Measurements from ENCODE around the gene ADAD2.
"Not testable (repeated sequence)": the region's sequence is repeated elsewhere in the genome, so short reads cannot be mapped to it uniquely, and the experiment has no call there.

ADAD2 gene

GRCh38 chr16:84198401-84198800 is 7.4 kb downstream of the ADAD2 start:
- Histone ChIP-seq H4K20me1 (ENCODE audit: insufficient read depth, low read length) (no peaks in the 10 kb centered on the region), H3K27ac (ENCODE audit: low read length) (no peak overlapping the region), H3K27me3 (replicated peaks; ENCODE audit: insufficient read depth, low read length) (peaks cover 10% of the 10 kb centered on the region), H3K36me3 (replicated peaks; ENCODE audit: insufficient read depth, low read length) (no peaks in the 10 kb centered on the region), H3K9ac (ENCODE audit: low read length) (no peak overlapping the region), H2AFZ (ENCODE audit: low read length) (no peak overlapping the region), H3K9me2 (replicated peaks; ENCODE audit: insufficient read depth, low read length) (no peaks in the 10 kb centered on the region), H3K79me2 (ENCODE audit: low read length) (no peaks in the 10 kb centered on the region), H3F3A (ENCODE audit: insufficient read depth, low read length) (no peaks in the 10 kb centered on the region), H3K4me1 (ENCODE audit: low read length) (no peaks in the 10 kb centered on the region), H3K4me3 (ENCODE audit: low read length) (no peak overlapping the region), H3K9me3 (replicated peaks; ENCODE audit: insufficient read depth, low read length) (no peaks in the 10 kb centered on the region), H3K4me2 (ENCODE audit: low read depth, low read length) (no peak overlapping the region)
- no peak for TF ChIP-seq CTCF (IDR thresholded peaks at IDR 0.05; ENCODE audit: low read length)
- TF ChIP-seq EZH2 (optimal IDR thresholded peaks at IDR 0.05; ENCODE audit: low read depth, low read length), result no peak
- TF ChIP-seq EZH2phosphoT487 (IDR thresholded peaks at IDR 0.05; ENCODE audit: low read length), result no peak
- no peak for DNase-seq

GRCh38 chr16:84199097-84199496 is 8.1 kb downstream of the ADAD2 start:
- Histone ChIP-seq H3K27me3 (replicated peaks; ENCODE audit: insufficient read depth, low read length) (peaks cover 10% of the 10 kb centered on the region), H3K4me1 (ENCODE audit: low read length) (no peaks in the 10 kb centered on the region), H3K27ac (ENCODE audit: low read length) (no peak overlapping the region), H3F3A (ENCODE audit: insufficient read depth, low read length) (no peaks in the 10 kb centered on the region), H3K9ac (ENCODE audit: low read length) (no peak overlapping the region), H2AFZ (ENCODE audit: low read length) (no peak overlapping the region), H4K20me1 (ENCODE audit: insufficient read depth, low read length) (no peaks in the 10 kb centered on the region), H3K4me3 (ENCODE audit: low read length) (no peak overlapping the region), H3K9me2 (replicated peaks; ENCODE audit: insufficient read depth, low read length) (no peaks in the 10 kb centered on the region), H3K4me2 (ENCODE audit: low read depth, low read length) (no peak overlapping the region), H3K9me3 (replicated peaks; ENCODE audit: insufficient read depth, low read length) (no peaks in the 10 kb centered on the region), H3K36me3 (replicated peaks; ENCODE audit: insufficient read depth, low read length) (no peaks in the 10 kb centered on the region), H3K79me2 (ENCODE audit: low read length) (no peaks in the 10 kb centered on the region)
- no peak for DNase-seq
- TF ChIP-seq EZH2 (optimal IDR thresholded peaks at IDR 0.05; ENCODE audit: low read depth, low read length), result no peak
- no peak for TF ChIP-seq CTCF (IDR thresholded peaks at IDR 0.05; ENCODE audit: low read length)
- no peak for TF ChIP-seq EZH2phosphoT487 (IDR thresholded peaks at IDR 0.05; ENCODE audit: low read length)

- Histone ChIP-seq H3K27ac (ENCODE audit: low read length) (no peak overlapping the region), H3K4me2 (ENCODE audit: low read depth, low read length) (no peak overlapping the region)
Measured at GRCh38 chr16:84199861-84200260, 8.9 kb downstream of the ADAD2 start.

GRCh38 chr16:84204551-84204950 is 13.6 kb downstream of the ADAD2 start:
- H3K4me3 ChIP-seq (ENCODE audit: low read length); H3K9me2 ChIP-seq (replicated peaks; ENCODE audit: insufficient read depth, low read length); DNase-seq; H3F3A ChIP-seq (ENCODE audit: insufficient read depth, low read length); H3K79me2 ChIP-seq (ENCODE audit: low read length); H3K27ac ChIP-seq (ENCODE audit: low read length); H2AFZ ChIP-seq (ENCODE audit: low read length); H3K9ac ChIP-seq (ENCODE audit: low read length); H3K36me3 ChIP-seq (replicated peaks; ENCODE audit: insufficient read depth, low read length); H3K4me2 ChIP-seq (ENCODE audit: low read depth, low read length); H4K20me1 ChIP-seq (ENCODE audit: insufficient read depth, low read length); H3K4me1 ChIP-seq (ENCODE audit: low read length); H3K9me3 ChIP-seq (replicated peaks; ENCODE audit: insufficient read depth, low read length): not testable (repeated sequence)
- H3K27me3 ChIP-seq (replicated peaks; ENCODE audit: insufficient read depth, low read length), result peaks cover 17% of the 10 kb centered on the region

More at GRCh38 chr16:84199861-84200260, 8.9 kb downstream of the ADAD2 start:
- Histone ChIP-seq H3F3A (ENCODE audit: insufficient read depth, low read length) (no peaks in the 10 kb centered on the region), H3K36me3 (replicated peaks; ENCODE audit: insufficient read depth, low read length) (no peaks in the 10 kb centered on the region), H2AFZ (ENCODE audit: low read length) (no peak overlapping the region), H3K9ac (ENCODE audit: low read length) (no peak overlapping the region), H3K4me1 (ENCODE audit: low read length) (no peaks in the 10 kb centered on the region), H3K9me2 (replicated peaks; ENCODE audit: insufficient read depth, low read length) (no peaks in the 10 kb centered on the region), H4K20me1 (ENCODE audit: insufficient read depth, low read length) (no peaks in the 10 kb centered on the region), H3K4me3 (ENCODE audit: low read length) (no peak overlapping the region), H3K9me3 (replicated peaks; ENCODE audit: insufficient read depth, low read length) (no peaks in the 10 kb centered on the region), H3K27me3 (replicated peaks; ENCODE audit: insufficient read depth, low read length) (peaks cover 10% of the 10 kb centered on the region), H3K79me2 (ENCODE audit: low read length) (no peaks in the 10 kb centered on the region)
- DNase-seq, result no peak
- TF ChIP-seq CTCF (IDR thresholded peaks at IDR 0.05; ENCODE audit: low read length) (no peak), EZH2phosphoT487 (IDR thresholded peaks at IDR 0.05; ENCODE audit: low read length) (no peak), EZH2 (optimal IDR thresholded peaks at IDR 0.05; ENCODE audit: low read depth, low read length) (no peak)

GRCh38 chr16:84205123-84205522 is 14.2 kb downstream of the ADAD2 start:
- H3F3A ChIP-seq (ENCODE audit: insufficient read depth, low read length); H3K4me1 ChIP-seq (ENCODE audit: low read length); H3K9ac ChIP-seq (ENCODE audit: low read length); H2AFZ ChIP-seq (ENCODE audit: low read length); H3K4me3 ChIP-seq (ENCODE audit: low read length); DNase-seq; H3K4me2 ChIP-seq (ENCODE audit: low read depth, low read length); H3K9me2 ChIP-seq (replicated peaks; ENCODE audit: insufficient read depth, low read length); H3K27ac ChIP-seq (ENCODE audit: low read length); H4K20me1 ChIP-seq (ENCODE audit: insufficient read depth, low read length); H3K36me3 ChIP-seq (replicated peaks; ENCODE audit: insufficient read depth, low read length); H3K79me2 ChIP-seq (ENCODE audit: low read length); H3K9me3 ChIP-seq (replicated peaks; ENCODE audit: insufficient read depth, low read length): not testable (repeated sequence)
- peaks cover 17% of the 10 kb centered on the region for H3K27me3 ChIP-seq (replicated peaks; ENCODE audit: insufficient read depth, low read length)

All from MM.1S (cell line).